Measurements from ENCODE around the gene FRY. TPM values are rescaled to one million over a fixed set of nuclear protein-coding genes. Genes with fewer than 3 reads are reported as not detected.

FRY gene
- total and polyA plus RNA-seq, 10 of the 15 experiments (the other 5 are each of a cell fraction or from before 2014, with no cell fraction given): 0.18 to 1.4 (median 0.30) TPM

DNA sequence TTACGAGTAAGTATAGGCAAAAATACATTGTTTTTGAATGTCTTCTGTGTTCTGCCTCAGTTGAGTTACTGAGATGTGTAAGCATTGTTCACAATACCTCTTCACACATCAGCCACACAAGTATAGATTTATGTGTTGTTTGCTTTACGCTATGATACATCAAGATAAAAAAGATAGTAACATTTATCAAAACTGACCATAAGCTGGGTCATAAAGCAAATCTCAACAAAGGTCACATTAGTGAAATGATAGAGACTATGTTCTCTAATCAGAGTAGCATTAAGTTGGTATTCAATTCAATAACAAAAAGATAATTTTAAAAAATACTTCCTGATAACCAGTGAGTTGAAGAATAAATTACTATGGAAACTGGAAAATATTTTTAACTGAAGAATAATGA lies 156.1 kb downstream of the FRY start:
- SMC1A ChIA-PET (ENCODE audit: uncharacterized antibody, unreplicated experiment): interaction anchor here (0.6 kb wide), 1 partner anchor 26 kb away, joined by 3 read pairs; no protein-coding TSS in a partner anchor
- no peak overlapping the region for H3K9ac ChIP-seq (ENCODE audit: control insufficient read depth, insufficient read depth, low read length)
- H3K27ac ChIP-seq (ENCODE audit: control insufficient read depth, insufficient read depth): no peak overlapping the region
- no peak for DNase-seq (ENCODE audit: low read depth, low spot score)
- ATAC-seq: no peak
- H4K20me1 ChIP-seq (ENCODE audit: control insufficient read depth, insufficient read depth): no peaks in the 10 kb centered on the region
- WGBS (ENCODE audit: insufficient coverage, insufficient replicate concordance, low lambda C conversion rate, missing lambda C conversion rate): 18% methylated on average over 2 of the region's 2 CpGs
- no peaks in the 10 kb centered on the region for H3K4me1 ChIP-seq (ENCODE audit: control insufficient read depth, insufficient read depth, low read length)
- RAD21 ChIA-PET (ENCODE audit: unreplicated experiment): no interaction called here
- BruUV-seq (replicated peaks): no TSS peak
- no peaks in the 10 kb centered on the region for H3K36me3 ChIP-seq (ENCODE audit: control insufficient read depth in 2 of 2, insufficient read depth in 2 of 2, low read length in 1 of 2)
- no peaks in the 10 kb centered on the region for H3K79me2 ChIP-seq (ENCODE audit: control insufficient read depth, insufficient read depth, low read length)
- H3K9me3 ChIP-seq (replicated peaks; ENCODE audit: control insufficient read depth, insufficient read depth, low read length): no peaks in the 10 kb centered on the region
- FAIRE-seq: no peak
- in situ Hi-C loops (cut with MboI): no loop called here
- no peak overlapping the region for H3K4me2 ChIP-seq (ENCODE audit: control insufficient read depth, insufficient read depth)
- intact Hi-C loops (cut with micrococcal nuclease; ENCODE audit: unreplicated experiment): no loop called here
- no peak overlapping the region for H3K4me3 ChIP-seq
- CTCF ChIA-PET: interaction anchor here (1.5 kb wide), 1 partner anchor 23 kb away, joined by 4 read pairs; no protein-coding TSS in a partner anchor
- TF ChIP-seq RFX5 (IDR thresholded peaks at IDR 0.05; ENCODE audit: low read depth, low read length) (no peak), MTA2 (IDR thresholded peaks at IDR 0.05; ENCODE audit: low read depth) (no peak)
- TF ChIP-seq, protein P1, sequence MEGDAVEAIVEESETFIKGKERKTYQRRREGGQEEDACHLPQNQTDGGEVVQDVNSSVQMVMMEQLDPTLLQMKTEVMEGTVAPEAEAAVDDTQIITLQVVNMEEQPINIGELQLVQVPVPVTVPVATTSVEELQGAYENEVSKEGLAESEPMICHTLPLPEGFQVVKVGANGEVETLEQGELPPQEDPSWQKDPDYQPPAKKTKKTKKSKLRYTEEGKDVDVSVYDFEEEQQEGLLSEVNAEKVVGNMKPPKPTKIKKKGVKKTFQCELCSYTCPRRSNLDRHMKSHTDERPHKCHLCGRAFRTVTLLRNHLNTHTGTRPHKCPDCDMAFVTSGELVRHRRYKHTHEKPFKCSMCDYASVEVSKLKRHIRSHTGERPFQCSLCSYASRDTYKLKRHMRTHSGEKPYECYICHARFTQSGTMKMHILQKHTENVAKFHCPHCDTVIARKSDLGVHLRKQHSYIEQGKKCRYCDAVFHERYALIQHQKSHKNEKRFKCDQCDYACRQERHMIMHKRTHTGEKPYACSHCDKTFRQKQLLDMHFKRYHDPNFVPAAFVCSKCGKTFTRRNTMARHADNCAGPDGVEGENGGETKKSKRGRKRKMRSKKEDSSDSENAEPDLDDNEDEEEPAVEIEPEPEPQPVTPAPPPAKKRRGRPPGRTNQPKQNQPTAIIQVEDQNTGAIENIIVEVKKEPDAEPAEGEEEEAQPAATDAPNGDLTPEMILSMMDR (IDR thresholded peaks at IDR 0.05 in 2 of 3, conservative IDR thresholded peaks at IDR 0.05 in 1 of 3; ENCODE audit: control insufficient read depth in 2 of 3, extremely low read depth in 1 of 3, insufficient read depth in 1 of 3, low read depth in 3 of 3, low read length in 3 of 3): no peak
- H2AFZ ChIP-seq (ENCODE audit: control insufficient read depth, low read depth, low read length): no peak overlapping the region
- H3K27me3 ChIP-seq (replicated peaks in 1 of 2; ENCODE audit: control insufficient read depth in 2 of 2, insufficient read depth in 2 of 2, low read length in 1 of 2): no peaks in the 10 kb centered on the region
- POLR2A ChIA-PET: no interaction called here

DNA sequence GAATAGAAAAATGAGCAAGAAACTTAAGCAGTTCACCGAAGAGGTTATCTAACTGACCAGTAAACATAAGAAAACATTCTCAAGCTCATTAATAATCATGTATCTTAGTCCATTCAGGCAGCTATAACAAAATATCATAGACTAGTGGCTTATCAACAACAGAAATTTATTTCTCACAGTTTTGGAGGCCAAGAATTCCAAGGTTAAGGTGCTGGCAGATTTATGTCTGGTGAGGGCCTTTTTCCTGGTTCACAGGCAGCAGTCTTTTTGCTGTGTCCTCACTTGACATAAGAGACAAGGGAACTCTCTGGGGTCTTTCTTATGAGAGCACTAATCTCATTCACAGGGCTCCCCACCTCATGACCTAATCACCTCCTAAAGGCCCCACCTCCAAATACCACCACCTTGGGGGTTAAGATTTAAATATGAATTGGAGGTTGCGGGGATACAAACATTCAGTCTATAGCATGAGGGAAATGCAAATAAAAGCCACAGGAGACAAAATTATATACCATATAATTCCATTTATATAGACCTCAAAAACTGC lies 160.0 kb downstream of the FRY start:
- no peak overlapping the region for H3K9ac ChIP-seq (ENCODE audit: control insufficient read depth, insufficient read depth, low read length)
- FAIRE-seq (no peak), DNase-seq (ENCODE audit: low read depth, low spot score) (no peak), ATAC-seq (no peak)
- intact Hi-C loops (cut with micrococcal nuclease; ENCODE audit: unreplicated experiment) (no loop called here), in situ Hi-C loops (cut with MboI) (no loop called here)
- SMC1A ChIA-PET (ENCODE audit: uncharacterized antibody, unreplicated experiment): interaction anchor here (1.0 to 1.4 kb wide), 4 partner anchors 12 to 281 kb away, joined by 3 to 4 read pairs (median 4); no protein-coding TSS in a partner anchor
- H3K79me2 ChIP-seq (ENCODE audit: control insufficient read depth, insufficient read depth, low read length): no peaks in the 10 kb centered on the region
- CTCF ChIA-PET: no interaction called here
- H3K9me3 ChIP-seq (replicated peaks; ENCODE audit: control insufficient read depth, insufficient read depth, low read length): no peaks in the 10 kb centered on the region
- H3K27me3 ChIP-seq (replicated peaks in 1 of 2; ENCODE audit: control insufficient read depth in 2 of 2, insufficient read depth in 2 of 2, low read length in 1 of 2): no peaks in the 10 kb centered on the region
- H4K20me1 ChIP-seq (ENCODE audit: control insufficient read depth, insufficient read depth): no peaks in the 10 kb centered on the region
- RAD21 ChIA-PET (ENCODE audit: unreplicated experiment): no interaction called here
- POLR2A ChIA-PET: no interaction called here
- no peak overlapping the region for H3K4me3 ChIP-seq
- WGBS (ENCODE audit: insufficient coverage, insufficient replicate concordance, low lambda C conversion rate, missing lambda C conversion rate): 67% methylated on average over 2 of the region's 2 CpGs
- no peak overlapping the region for H3K4me2 ChIP-seq (ENCODE audit: control insufficient read depth, insufficient read depth)
- H2AFZ ChIP-seq (ENCODE audit: control insufficient read depth, low read depth, low read length): no peak overlapping the region
- no TSS peak for BruUV-seq (replicated peaks)
- H3K4me1 ChIP-seq (ENCODE audit: control insufficient read depth, insufficient read depth, low read length): no peaks in the 10 kb centered on the region
- H3K27ac ChIP-seq (ENCODE audit: control insufficient read depth, insufficient read depth): no peak overlapping the region
- no peaks in the 10 kb centered on the region for H3K36me3 ChIP-seq (ENCODE audit: control insufficient read depth in 2 of 2, insufficient read depth in 2 of 2, low read length in 1 of 2)
- TF ChIP-seq WRNIP1 (IDR thresholded peaks at IDR 0.05; ENCODE audit: borderline replicate concordance, low read depth, low read length) (no peak), CREM (IDR thresholded peaks at IDR 0.05; ENCODE audit: low read depth) (no peak), ATF7 (IDR thresholded peaks at IDR 0.05; ENCODE audit: low read depth) (no peak), ZNF622 (IDR thresholded peaks at IDR 0.05) (no peak), MYB (IDR thresholded peaks at IDR 0.05; ENCODE audit: borderline replicate concordance, low read depth, low read length) (no peak), JUND (IDR thresholded peaks at IDR 0.05; ENCODE audit: low read depth, low read length) (no peak), MTA2 (IDR thresholded peaks at IDR 0.05; ENCODE audit: low read depth) (no peak), SMC3 (IDR thresholded peaks at IDR 0.05; ENCODE audit: borderline replicate concordance, low read length) (no peak)
- TF ChIP-seq, protein P2, sequence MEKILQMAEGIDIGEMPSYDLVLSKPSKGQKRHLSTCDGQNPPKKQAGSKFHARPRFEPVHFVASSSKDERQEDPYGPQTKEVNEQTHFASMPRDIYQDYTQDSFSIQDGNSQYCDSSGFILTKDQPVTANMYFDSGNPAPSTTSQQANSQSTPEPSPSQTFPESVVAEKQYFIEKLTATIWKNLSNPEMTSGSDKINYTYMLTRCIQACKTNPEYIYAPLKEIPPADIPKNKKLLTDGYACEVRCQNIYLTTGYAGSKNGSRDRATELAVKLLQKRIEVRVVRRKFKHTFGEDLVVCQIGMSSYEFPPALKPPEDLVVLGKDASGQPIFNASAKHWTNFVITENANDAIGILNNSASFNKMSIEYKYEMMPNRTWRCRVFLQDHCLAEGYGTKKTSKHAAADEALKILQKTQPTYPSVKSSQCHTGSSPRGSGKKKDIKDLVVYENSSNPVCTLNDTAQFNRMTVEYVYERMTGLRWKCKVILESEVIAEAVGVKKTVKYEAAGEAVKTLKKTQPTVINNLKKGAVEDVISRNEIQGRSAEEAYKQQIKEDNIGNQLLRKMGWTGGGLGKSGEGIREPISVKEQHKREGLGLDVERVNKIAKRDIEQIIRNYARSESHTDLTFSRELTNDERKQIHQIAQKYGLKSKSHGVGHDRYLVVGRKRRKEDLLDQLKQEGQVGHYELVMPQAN (conservative IDR thresholded peaks at IDR 0.05): no peak
- TF ChIP-seq, protein P3, sequence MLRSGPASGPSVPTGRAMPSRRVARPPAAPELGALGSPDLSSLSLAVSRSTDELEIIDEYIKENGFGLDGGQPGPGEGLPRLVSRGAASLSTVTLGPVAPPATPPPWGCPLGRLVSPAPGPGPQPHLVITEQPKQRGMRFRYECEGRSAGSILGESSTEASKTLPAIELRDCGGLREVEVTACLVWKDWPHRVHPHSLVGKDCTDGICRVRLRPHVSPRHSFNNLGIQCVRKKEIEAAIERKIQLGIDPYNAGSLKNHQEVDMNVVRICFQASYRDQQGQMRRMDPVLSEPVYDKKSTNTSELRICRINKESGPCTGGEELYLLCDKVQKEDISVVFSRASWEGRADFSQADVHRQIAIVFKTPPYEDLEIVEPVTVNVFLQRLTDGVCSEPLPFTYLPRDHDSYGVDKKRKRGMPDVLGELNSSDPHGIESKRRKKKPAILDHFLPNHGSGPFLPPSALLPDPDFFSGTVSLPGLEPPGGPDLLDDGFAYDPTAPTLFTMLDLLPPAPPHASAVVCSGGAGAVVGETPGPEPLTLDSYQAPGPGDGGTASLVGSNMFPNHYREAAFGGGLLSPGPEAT (IDR thresholded peaks at IDR 0.05; ENCODE audit: low read depth): no peak
